Measurements from ENCODE around the gene HLA-DOA. TPM values are rescaled to one million over a fixed set of nuclear protein-coding genes. Genes with fewer than 3 reads are reported as not detected.

The HLA-DOA gene
- total and polyA plus RNA-seq, 2 of the 8 experiments (the other 6 are each of a cell fraction or from before 2014, with no cell fraction given), result 23.7 to 89.0 TPM

- no peak overlapping the region for H2AK5ac ChIP-seq (ENCODE audit: low read depth, low read length)
- H3K79me1 ChIP-seq (ENCODE audit: low read depth, low read length), result peaks cover 11% of the 10 kb centered on the region
- H2BK20ac ChIP-seq (ENCODE audit: low read length), result no peak overlapping the region
- no peaks in the 10 kb centered on the region; a peak in 2 of 4 replicates for H3K9me3 ChIP-seq (ENCODE audit: insufficient read depth in 2 of 2, low read depth in 1 of 2, low read length in 1 of 2)
- no peak for FAIRE-seq
- peaks cover 51 to 77% (median 64%) of the 10 kb centered on the region in 4 experiments for H3K36me3 ChIP-seq (ENCODE audit: control insufficient read depth in 2 of 4, insufficient read depth in 4 of 4, low read length in 3 of 4)
- no peak overlapping the region for H3K23ac ChIP-seq (ENCODE audit: insufficient read length)
- no peak overlapping the region for H3K14ac ChIP-seq (ENCODE audit: insufficient read length)
- H3K4ac ChIP-seq (replicated peaks; ENCODE audit: insufficient read length, low read depth, low read length), result no peak overlapping the region
- H4K20me1 ChIP-seq (replicated peaks in 1 of 2; ENCODE audit: control insufficient read depth in 1 of 2, insufficient read depth in 2 of 2, low read length in 2 of 2), result peaks cover 57 to 61% of the 10 kb centered on the region in 2 experiments
- H2BK15ac ChIP-seq (ENCODE audit: low read length), result no peak overlapping the region
- peak overlapping the region; percentile 90 to 99 (median 98) for H3K4me3 ChIP-seq (ENCODE audit: extremely low read depth in 1 of 4, insufficient read depth in 2 of 4, low read depth in 3 of 4, low read length in 4 of 4)
- DNase-seq (ENCODE audit: low read depth in 1 of 2, low spot score in 2 of 2), result no peak
- no peak overlapping the region for H2BK5ac ChIP-seq (ENCODE audit: low read depth, low read length)
- no peaks in the 10 kb centered on the region for H3K27me3 ChIP-seq (replicated peaks in 1 of 4; ENCODE audit: control insufficient read depth in 3 of 4, extremely low read depth in 1 of 4, insufficient read depth in 3 of 4, low read length in 3 of 4)
- H3K27ac ChIP-seq (ENCODE audit: low read depth, low read length), result no peak overlapping the region
- peak overlapping the region; percentile 75 to 88 for H3K4me2 ChIP-seq (ENCODE audit: insufficient read depth in 1 of 2, low read depth in 2 of 2, low read length in 2 of 2)
- H3K79me2 ChIP-seq (ENCODE audit: control insufficient read depth in 1 of 2, insufficient read depth in 2 of 2, low read length in 2 of 2), result peaks cover 44 to 85% of the 10 kb centered on the region in 2 experiments
- no peak overlapping the region for H3K56ac ChIP-seq (replicated peaks; ENCODE audit: insufficient read length, low read depth, low read length)
- 66% methylated on average over 14 of the region's 14 CpGs; no CpG with 5 or more reads in 1 of the 2 experiments for WGBS, 2 experiments (ENCODE audit: extremely low coverage in 1 of 2, insufficient coverage in 1 of 2, insufficient read length in 1 of 2, insufficient replicate concordance in 2 of 2, low coverage in 1 of 2, low lambda C conversion rate in 2 of 2, missing lambda C conversion rate in 1 of 2)
- peaks cover 0 to 11% (median 6%) of the 10 kb centered on the region in 4 experiments; a peak in 5 of 7 replicates for H3K4me1 ChIP-seq (replicated peaks in 1 of 4; ENCODE audit: control insufficient read depth in 3 of 4, insufficient read depth in 4 of 4, low read length in 3 of 4)
- H4K91ac ChIP-seq (replicated peaks; ENCODE audit: insufficient read length, low read length), result no peak overlapping the region
- no peak overlapping the region for H2AFZ ChIP-seq (ENCODE audit: low read length)
- H3K9ac ChIP-seq (replicated peaks in 1 of 4; ENCODE audit: extremely low read depth in 1 of 4, low read depth in 3 of 4, low read length in 3 of 4), result peak overlapping the region in 1 of 4 experiments; percentile 58; a peak in 2 of 7 replicates
- H3K18ac ChIP-seq (ENCODE audit: extremely low read depth, low read length), result no peak overlapping the region
- no peak overlapping the region for H4K5ac ChIP-seq (ENCODE audit: insufficient read length, low read depth, low read length)
- ChIA-PET POLR2A (ENCODE audit: partially characterized antibody) (interaction anchor here (0.9 to 33.3 kb wide), 14 partner anchors 5 to 296 kb away, joined by 3 to 1158 read pairs (median 4); partner anchors contain the start of genes BRD2, HLA-DMA, RPS18 and VPS52), CTCF (ENCODE audit: partially characterized antibody) (interaction anchor here (0.7 to 14.6 kb wide), 6 partner anchors 8 to 149 kb away, joined by 3 to 110 read pairs (median 4); no protein-coding TSS in a partner anchor)
- H2BK120ac ChIP-seq (replicated peaks; ENCODE audit: low read depth, low read length), result no peak overlapping the region
- H3K23me2 ChIP-seq (ENCODE audit: low read depth, low read length), result peaks cover 19% of the 10 kb centered on the region
- H4K8ac ChIP-seq (ENCODE audit: extremely low read depth, insufficient read depth, low read length), result no peak overlapping the region; the same call in 1 of the 2 replicates
- H2BK12ac ChIP-seq (ENCODE audit: low read depth, low read length), result no peak overlapping the region
- TF ChIP-seq RFX5 (IDR thresholded peaks at IDR 0.05; ENCODE audit: borderline replicate concordance, low read depth, low read length), result no peak
- peak; percentile 79 for TF ChIP-seq POLR2AphosphoS5 (IDR thresholded peaks at IDR 0.05; ENCODE audit: low read depth, low read length)
- TF ChIP-seq JUN (IDR thresholded peaks at IDR 0.05; ENCODE audit: low read depth, low read length), result no peak
- TF ChIP-seq POU5F1 (IDR thresholded peaks at IDR 0.05; ENCODE audit: low read depth, low read length), result no peak
- TF ChIP-seq, protein P1, sequence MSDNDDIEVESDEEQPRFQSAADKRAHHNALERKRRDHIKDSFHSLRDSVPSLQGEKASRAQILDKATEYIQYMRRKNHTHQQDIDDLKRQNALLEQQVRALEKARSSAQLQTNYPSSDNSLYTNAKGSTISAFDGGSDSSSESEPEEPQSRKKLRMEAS (IDR thresholded peaks at IDR 0.05), result no peak
- TF ChIP-seq CBX8 (IDR thresholded peaks at IDR 0.05; ENCODE audit: borderline replicate concordance, low read depth, low read length), result no peak
- no peak for TF ChIP-seq RAD21 (IDR thresholded peaks at IDR 0.05 in 1 of 2, conservative IDR thresholded peaks at IDR 0.05 in 1 of 2; ENCODE audit: low read depth in 2 of 2, low read length in 2 of 2)
- TF ChIP-seq TAF1 (IDR thresholded peaks at IDR 0.05; ENCODE audit: low read depth, low read length), result no peak
- TF ChIP-seq TAF7 (optimal IDR thresholded peaks at IDR 0.05; ENCODE audit: borderline replicate concordance, low read depth, low read length), result no peak
- TF ChIP-seq BCL11A (IDR thresholded peaks at IDR 0.05; ENCODE audit: low read depth in 2 of 2, low read length in 2 of 2), result no peak
- TF ChIP-seq PHF8 (conservative IDR thresholded peaks at IDR 0.05; ENCODE audit: low read depth, low read length), result no peak
- no peak for TF ChIP-seq SP1 (IDR thresholded peaks at IDR 0.05; ENCODE audit: low read depth, low read length)
Observed at GRCh38 chr6:32974541-32975308, 34.7 kb downstream of the HLA-DOA start.

Measured in H1 (cell line).